COR-L47 (cell line): ENCODE data around the gene CCNYL1.
"Not testable (repeated sequence)": the region's sequence is repeated elsewhere in the genome, so short reads cannot be mapped to it uniquely, and the experiment has no call there.

ENCODE experiments used
- DNase-seq: peaks from one replicate; lab custom pipeline; 2025; lab: John Stamatoyannopoulos, UW

The CCNYL1 gene

GRCh38 chr2:207697411-207697810 is 14.0 kb upstream of the CCNYL1 start:
- no peak for DNase-seq

DNA sequence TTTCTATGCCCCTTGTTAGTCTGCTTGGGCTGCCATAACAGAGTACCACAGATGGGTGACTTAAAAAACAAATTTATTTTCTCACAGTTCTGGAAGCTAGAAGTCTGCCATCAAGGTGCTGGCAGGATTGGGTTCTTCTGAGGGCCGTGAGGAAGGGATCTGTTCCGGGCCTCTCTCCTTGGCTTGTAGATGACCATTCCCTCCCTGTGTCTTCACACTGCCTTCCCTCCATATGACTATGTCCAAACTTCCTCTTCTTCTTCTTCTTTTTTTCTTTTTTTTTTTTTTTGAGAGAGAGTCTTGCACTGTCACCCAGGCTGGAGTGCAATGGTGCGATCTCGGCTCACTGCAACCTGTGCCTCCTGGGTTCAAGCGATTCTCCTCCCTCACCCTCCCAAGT is 13.1 kb upstream of the CCNYL1 start:
- DNase-seq = no peak

- no peak for DNase-seq
Observed at GRCh38 chr2:207704078-207704477, 7.4 kb upstream of the CCNYL1 start.

- DNase-seq = no peak
Observed at GRCh38 chr2:207704671-207705070, 6.8 kb upstream of the CCNYL1 start.

DNA sequence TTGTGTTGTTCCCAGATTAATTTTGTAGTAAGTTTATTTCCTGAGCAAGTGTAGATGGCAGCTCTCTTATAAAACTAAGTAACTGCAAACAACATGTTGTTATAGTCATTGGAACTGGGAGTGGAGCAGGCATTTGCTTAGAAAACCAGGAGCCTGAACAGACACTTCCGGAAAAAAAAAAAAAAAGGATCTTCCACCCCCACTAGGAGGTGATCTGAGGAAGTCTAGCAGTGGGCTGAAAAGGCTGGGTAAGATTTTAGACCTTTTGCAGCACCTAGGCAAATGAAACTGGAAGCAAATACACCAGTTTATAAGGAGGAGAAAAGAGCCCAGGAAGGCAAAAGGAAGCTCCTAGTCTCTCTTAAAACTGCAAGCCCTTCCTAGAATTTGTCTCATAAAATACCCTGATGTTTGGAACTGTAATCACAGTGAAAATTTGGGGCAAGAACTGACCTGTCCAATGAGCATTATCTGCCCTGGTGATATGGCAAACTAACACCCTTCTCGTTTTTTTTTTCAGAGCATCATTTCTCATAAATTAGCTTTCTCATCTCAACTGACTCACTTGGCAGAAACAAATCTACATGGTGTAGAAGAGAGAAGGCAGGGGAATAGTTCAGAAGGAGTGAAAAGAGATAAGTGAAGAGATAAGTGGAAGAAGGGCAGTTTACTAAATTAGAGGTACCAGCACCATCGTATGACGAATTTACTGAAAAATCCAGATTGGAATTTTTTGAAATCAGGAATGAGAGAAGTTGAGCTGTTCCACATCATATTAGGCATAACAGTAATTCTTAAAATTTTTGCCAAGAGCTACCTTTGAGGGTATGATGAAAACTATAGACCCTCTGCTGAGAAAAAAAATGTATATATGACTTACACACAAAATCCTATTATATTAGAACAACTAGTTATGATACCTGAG is 4.2 kb upstream of the CCNYL1 start:
- no peak for DNase-seq

DNA sequence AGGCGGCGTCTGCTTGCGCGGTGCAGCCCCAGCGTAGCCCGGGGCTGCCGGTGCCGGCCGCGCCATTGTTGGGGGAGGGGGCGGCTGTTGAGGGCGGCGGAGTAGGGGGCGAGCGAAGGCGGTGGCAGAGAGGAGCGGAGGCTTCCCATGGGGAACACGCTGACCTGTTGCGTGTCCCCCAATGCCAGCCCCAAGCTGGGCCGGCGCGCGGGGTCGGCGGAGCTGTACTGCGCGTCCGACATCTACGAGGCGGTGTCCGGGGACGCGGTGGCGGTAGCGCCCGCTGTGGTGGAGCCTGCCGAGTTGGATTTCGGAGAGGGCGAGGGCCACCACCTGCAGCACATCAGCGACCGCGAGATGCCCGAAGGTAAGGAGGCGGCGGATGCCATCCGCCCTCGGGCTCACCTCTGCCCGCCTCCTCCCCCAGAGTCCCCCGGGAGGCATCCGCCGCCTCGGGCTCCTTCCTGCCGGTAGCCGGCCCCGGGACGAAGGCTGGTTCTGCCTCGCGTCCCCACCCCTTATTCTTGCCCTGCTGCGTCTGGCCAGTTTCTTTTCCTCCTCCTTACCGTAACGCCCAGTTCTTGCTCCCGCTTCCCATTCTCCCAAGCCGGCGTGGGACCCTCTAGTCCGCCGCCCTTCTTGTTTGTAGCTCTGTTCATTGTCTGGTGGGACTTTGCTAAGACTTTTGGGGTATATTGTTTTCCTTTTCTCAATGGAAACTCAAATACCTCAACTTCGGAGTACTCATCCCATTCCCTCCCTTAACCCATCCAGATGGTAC is 500 bp downstream of the CCNYL1 start:
- DNase-seq = peak; percentile 27

GRCh38 chr2:207716056-207716455 is 4.6 kb downstream of the CCNYL1 start:
- DNase-seq = no peak

- no peak for DNase-seq
Observed at GRCh38 chr2:207718521-207718920, 7.1 kb downstream of the CCNYL1 start.

DNA sequence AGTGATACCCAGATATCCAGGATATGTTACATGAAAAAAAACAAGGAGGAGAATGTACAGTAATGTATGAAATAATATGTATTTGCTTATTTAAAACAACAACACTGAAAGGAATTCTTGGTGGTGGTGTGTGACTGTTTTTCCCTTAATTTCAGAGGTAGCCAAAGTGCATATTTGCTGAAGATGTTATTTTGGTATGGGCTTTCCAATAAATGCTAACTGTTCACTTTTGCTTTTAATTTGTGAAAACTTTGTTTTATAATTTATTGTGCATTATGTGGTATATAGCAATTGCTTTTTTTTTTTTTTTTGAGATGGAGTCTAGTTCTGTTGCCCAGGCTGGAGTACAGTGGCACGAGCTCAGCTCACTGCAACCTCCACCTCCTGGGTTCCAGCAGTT is 7.6 kb downstream of the CCNYL1 start:
- no peak for DNase-seq

- DNase-seq = not testable (repeated sequence)
Observed at GRCh38 chr2:207719655-207720054, 8.2 kb downstream of the CCNYL1 start.

GRCh38 chr2:207720517-207721187 is 9.2 kb downstream of the CCNYL1 start:
- DNase-seq = no peak

- no peak for DNase-seq
Observed at GRCh38 chr2:207722773-207723424, 11.5 kb downstream of the CCNYL1 start.

- DNase-seq = not testable (repeated sequence)
Observed at GRCh38 chr2:207723425-207723787, 12.0 kb downstream of the CCNYL1 start.

GRCh38 chr2:207724113-207724512 is 12.7 kb downstream of the CCNYL1 start:
- no peak for DNase-seq

DNA sequence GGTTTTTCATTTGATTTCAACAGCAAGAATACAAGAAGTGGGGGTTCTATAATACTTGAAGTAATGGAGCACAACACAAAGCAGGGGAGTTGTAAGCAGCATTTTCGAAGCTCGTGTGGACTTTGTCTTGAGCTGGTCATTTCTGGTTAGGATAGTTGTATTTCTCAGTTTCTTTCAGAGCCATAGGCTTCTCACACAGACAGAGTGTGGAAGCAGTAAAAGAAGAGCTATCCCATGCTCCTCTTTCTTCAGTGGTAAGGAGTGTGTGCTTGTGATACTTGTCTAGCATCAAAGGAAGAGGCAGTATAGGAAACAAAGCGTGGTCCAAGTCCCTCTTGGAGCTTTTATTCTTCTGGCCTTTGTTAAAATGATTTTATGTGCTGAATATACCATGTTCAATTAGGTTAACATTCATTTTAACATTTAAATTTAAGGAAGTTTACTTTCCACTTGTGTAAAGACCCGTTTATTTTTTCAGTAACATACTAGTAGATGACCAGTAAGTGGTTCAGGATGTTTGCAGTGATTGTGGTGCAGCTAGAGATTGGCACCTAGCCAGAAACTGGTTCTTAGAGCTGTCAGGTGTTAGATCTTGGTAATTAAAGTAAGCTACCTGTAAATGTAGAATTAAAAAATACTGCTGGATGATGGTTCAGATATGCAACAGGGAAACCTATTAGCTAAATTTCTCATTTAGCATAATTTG is 14.6 kb downstream of the CCNYL1 start:
- DNase-seq = peak; percentile 69

GRCh38 chr2:207727261-207727660 is 15.8 kb downstream of the CCNYL1 start:
- no peak for DNase-seq

- no peak for DNase-seq
Observed at GRCh38 chr2:207729465-207729998, 18.1 kb downstream of the CCNYL1 start.

GRCh38 chr2:207731138-207731537 is 19.7 kb downstream of the CCNYL1 start:
- DNase-seq = no peak

DNA sequence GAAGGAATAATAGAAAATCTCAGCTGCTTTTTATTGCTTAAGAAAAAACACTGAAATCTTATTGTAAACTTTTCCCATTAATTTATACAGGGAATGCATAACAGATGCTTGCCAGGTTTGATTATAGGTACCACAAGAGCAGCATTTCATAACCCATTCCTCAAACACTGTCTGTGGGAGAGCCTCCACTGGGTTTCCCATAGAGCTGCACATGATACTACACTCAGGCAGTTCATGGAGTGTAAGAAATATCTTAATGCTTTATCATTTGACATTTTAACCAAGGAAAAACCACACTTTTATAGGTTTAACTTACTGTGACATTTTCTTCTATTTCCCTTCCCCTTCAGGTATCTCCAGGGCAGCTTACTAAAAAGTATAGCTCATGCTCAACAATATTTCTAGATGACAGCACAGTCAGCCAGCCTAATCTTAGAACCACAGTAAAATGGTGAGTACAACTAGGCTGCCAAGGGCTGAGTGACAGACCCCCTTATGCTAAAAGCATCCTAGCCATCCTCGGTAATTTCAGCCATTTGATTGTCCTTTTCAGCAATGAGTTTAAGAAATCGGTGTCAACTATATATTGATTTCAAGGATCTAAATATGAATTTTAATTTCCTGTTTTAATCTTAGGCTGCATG is 22.3 kb downstream of the CCNYL1 start:
- DNase-seq = no peak

GRCh38 chr2:207734264-207734635 is 22.8 kb downstream of the CCNYL1 start:
- DNase-seq = peak; percentile 27
